ENCODE results near the gene IARS1. TPM values are rescaled to one million over a fixed set of nuclear protein-coding genes. Genes with fewer than 3 reads are reported as not detected.

Gene IARS1
- total RNA-seq, 1 experiment from 2014 or later = 403 TPM

DNA sequence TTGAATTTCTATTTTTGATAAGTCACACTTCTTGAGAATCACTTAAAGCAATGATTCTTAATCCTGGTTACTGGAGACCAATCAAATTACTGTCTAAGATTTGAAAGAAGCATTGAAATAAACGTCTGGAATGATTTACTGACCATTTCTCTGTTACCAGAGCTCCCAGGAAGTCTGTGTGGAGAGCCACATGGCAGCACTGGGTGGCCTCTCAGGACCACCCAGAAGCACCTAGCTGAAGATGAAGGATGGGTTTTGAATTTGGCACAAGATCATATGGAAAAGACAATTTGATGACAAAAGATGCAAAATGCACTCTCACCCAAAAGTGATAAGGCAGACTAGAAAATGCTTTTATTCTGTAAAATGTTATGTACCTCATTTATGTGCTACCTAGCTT is 30.4 kb downstream of the IARS1 start:
- POLR2A ChIA-PET = interaction anchor here (2.1 kb wide), 1 partner anchor 16 kb away, joined by 5 read pairs; no protein-coding TSS in a partner anchor
- no peak for DNase-seq (ENCODE audit: unreplicated experiment)
- Mint-ChIP-seq H3K27ac (ENCODE audit: low read depth, unreplicated experiment) (no peak overlapping the region), H3K9me3 (ENCODE audit: unreplicated experiment) (no peaks in the 10 kb centered on the region), H3K4me1 (ENCODE audit: insufficient read depth, unreplicated experiment) (no peaks in the 10 kb centered on the region), H3K4me3 (ENCODE audit: unreplicated experiment) (no peak overlapping the region), H3K36me3 (ENCODE audit: insufficient read depth, unreplicated experiment) (peaks cover 99% of the 10 kb centered on the region), H3K27me3 (ENCODE audit: insufficient read depth, unreplicated experiment) (no peaks in the 10 kb centered on the region)
- CTCF ChIA-PET = interaction anchor here (0.6 to 0.8 kb wide), 2 partner anchors 19 to 122 kb away, joined by 3 to 5 read pairs; no protein-coding TSS in a partner anchor
- BruUV-seq (replicated peaks) = no TSS peak
- no peak for TF ChIP-seq CTCF (IDR thresholded peaks at IDR 0.05; ENCODE audit: unreplicated experiment)
- intact Hi-C loops (cut with micrococcal nuclease) = no loop called here

DNA sequence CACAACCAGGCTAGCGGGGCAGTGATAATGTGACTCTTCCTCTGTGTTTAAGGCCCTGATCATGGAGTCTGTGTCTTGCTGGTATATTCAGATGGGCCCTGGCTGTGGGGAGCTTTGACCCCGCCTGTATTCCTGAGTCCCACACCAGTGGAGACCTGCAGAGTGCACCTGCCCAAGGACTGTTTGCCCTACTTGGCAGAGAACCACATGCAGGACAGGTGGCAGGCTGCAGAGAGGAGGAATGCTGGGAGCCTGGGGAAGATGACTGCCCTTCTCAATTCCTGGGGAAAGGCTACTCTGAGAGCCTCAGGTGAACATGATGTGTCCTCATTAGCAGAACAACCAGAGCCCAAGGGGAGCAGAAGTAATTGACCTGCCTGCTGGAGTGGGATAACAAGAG is 36.2 kb downstream of the IARS1 start:
- peaks cover 97% of the 10 kb centered on the region for H3K36me3 Mint-ChIP-seq (ENCODE audit: insufficient read depth, unreplicated experiment)
- H3K27me3 Mint-ChIP-seq (ENCODE audit: insufficient read depth, unreplicated experiment) = no peaks in the 10 kb centered on the region
- BruUV-seq (replicated peaks) = no TSS peak
- ChIA-PET POLR2A (no interaction called here), CTCF (no interaction called here)
- no peak for TF ChIP-seq CTCF (IDR thresholded peaks at IDR 0.05; ENCODE audit: unreplicated experiment)
- H3K4me3 Mint-ChIP-seq (ENCODE audit: unreplicated experiment) = no peak overlapping the region
- intact Hi-C loops (cut with micrococcal nuclease) = no loop called here
- no peak for DNase-seq (ENCODE audit: unreplicated experiment)
- no peaks in the 10 kb centered on the region for H3K4me1 Mint-ChIP-seq (ENCODE audit: insufficient read depth, unreplicated experiment)
- no peaks in the 10 kb centered on the region for H3K9me3 Mint-ChIP-seq (ENCODE audit: unreplicated experiment)
- no peak overlapping the region for H3K27ac Mint-ChIP-seq (ENCODE audit: low read depth, unreplicated experiment)

- Mint-ChIP-seq H3K27me3 (ENCODE audit: insufficient read depth, unreplicated experiment) (no peaks in the 10 kb centered on the region), H3K36me3 (ENCODE audit: insufficient read depth, unreplicated experiment) (peaks cover 92% of the 10 kb centered on the region), H3K27ac (ENCODE audit: low read depth, unreplicated experiment) (no peak overlapping the region), H3K9me3 (ENCODE audit: unreplicated experiment) (no peaks in the 10 kb centered on the region), H3K4me3 (ENCODE audit: unreplicated experiment) (no peak overlapping the region), H3K4me1 (ENCODE audit: insufficient read depth, unreplicated experiment) (no peaks in the 10 kb centered on the region)
- TF ChIP-seq CTCF (IDR thresholded peaks at IDR 0.05; ENCODE audit: unreplicated experiment) = no peak
- BruUV-seq (replicated peaks) = no TSS peak
- POLR2A ChIA-PET = interaction anchor here (0.9 to 1.2 kb wide), 4 partner anchors 9 to 70 kb away, joined by 3 to 4 read pairs (median 3); no protein-coding TSS in a partner anchor
- DNase-seq (ENCODE audit: unreplicated experiment) = no peak
- CTCF ChIA-PET = interaction anchor here (0.6 to 4.9 kb wide), 4 partner anchors 40 to 471 kb away, joined by 3 to 41 read pairs (median 4); no protein-coding TSS in a partner anchor
- intact Hi-C loops (cut with micrococcal nuclease) = no loop called here
Measured at GRCh38 chr9:92254381-92255337, 38.8 kb downstream of the IARS1 start.

DNA sequence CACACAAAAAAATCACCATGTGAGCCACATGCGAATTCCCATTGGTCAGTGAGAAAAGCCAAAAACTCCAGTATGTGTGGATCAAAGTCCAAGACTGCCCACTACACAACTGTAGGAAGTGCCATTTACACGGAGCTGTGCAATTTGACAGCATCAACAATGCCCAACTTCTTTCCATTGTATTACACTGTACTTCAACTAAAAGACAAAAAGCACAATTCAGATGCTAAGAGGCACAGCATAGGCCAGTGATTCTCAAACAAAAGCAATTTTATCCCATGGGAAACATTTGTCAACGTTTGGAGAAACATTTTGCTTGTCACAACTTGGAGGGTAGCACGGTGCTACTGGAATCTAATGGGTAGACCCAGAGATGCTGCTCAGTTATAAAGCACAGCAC is 39.8 kb downstream of the IARS1 start:
- no peak overlapping the region for H3K27ac Mint-ChIP-seq (ENCODE audit: low read depth, unreplicated experiment)
- POLR2A ChIA-PET = no interaction called here
- DNase-seq (ENCODE audit: unreplicated experiment) = no peak
- no peaks in the 10 kb centered on the region for H3K9me3 Mint-ChIP-seq (ENCODE audit: unreplicated experiment)
- H3K36me3 Mint-ChIP-seq (ENCODE audit: insufficient read depth, unreplicated experiment) = peaks cover 94% of the 10 kb centered on the region
- no peaks in the 10 kb centered on the region for H3K27me3 Mint-ChIP-seq (ENCODE audit: insufficient read depth, unreplicated experiment)
- TSS peak; percentile 3 for BruUV-seq (replicated peaks)
- no peak overlapping the region for H3K4me3 Mint-ChIP-seq (ENCODE audit: unreplicated experiment)
- intact Hi-C loops (cut with micrococcal nuclease) = no loop called here
- CTCF ChIA-PET = interaction anchor here (0.6 to 4.9 kb wide), 3 partner anchors 114 to 470 kb away, joined by 3 to 41 read pairs (median 5); no protein-coding TSS in a partner anchor
- no peaks in the 10 kb centered on the region for H3K4me1 Mint-ChIP-seq (ENCODE audit: insufficient read depth, unreplicated experiment)
- no peak for TF ChIP-seq CTCF (IDR thresholded peaks at IDR 0.05; ENCODE audit: unreplicated experiment)
